Choroid plexus epithelial cell (primary cell): ENCODE data around the gene TEC.

Experiments
- DNase-seq: peaks from one replicate; pipeline ENCODE4 v3.0.0-alpha.2; 2010; ENCODE audit warnings: low read depth
- H3K4me3 ChIP-seq: 2 replicates; pipeline ENCODE4 v1.5.1; 2011; ENCODE audit warnings: low read depth, mild to moderate bottlenecking, control low read depth, low read length, moderate library complexity
- TF ChIP-seq, protein P1 (sequence below): conservative IDR thresholded peaks from 2 replicates; pipeline ENCODE4 v1.5.1; 2011; ENCODE audit warnings: low read depth, mild to moderate bottlenecking, control low read depth, inconsistent platforms, low read length, moderate library complexity

The TEC gene

DNA sequence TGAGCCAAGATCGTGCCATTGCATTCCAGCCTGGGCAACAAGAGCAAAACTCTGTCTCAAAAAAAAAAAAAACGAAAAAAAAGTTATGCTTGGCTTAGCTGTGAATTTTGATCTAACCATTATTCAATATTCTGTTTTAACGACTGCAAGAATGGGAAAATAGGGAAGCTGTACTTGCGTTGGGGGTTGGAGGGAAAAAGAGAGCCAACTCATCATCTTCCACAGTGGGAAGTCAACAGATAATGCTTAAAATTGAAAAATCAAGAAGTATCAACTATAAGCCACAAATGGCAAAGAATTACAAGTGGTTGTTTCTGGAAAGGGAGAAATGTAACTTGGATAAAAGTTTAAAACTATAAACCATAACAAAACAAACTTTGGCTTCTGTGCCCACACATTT is 2.9 kb downstream of the TEC start:
- DNase-seq = no peak
- no peak overlapping the region for H3K4me3 ChIP-seq
- TF ChIP-seq, protein P1, sequence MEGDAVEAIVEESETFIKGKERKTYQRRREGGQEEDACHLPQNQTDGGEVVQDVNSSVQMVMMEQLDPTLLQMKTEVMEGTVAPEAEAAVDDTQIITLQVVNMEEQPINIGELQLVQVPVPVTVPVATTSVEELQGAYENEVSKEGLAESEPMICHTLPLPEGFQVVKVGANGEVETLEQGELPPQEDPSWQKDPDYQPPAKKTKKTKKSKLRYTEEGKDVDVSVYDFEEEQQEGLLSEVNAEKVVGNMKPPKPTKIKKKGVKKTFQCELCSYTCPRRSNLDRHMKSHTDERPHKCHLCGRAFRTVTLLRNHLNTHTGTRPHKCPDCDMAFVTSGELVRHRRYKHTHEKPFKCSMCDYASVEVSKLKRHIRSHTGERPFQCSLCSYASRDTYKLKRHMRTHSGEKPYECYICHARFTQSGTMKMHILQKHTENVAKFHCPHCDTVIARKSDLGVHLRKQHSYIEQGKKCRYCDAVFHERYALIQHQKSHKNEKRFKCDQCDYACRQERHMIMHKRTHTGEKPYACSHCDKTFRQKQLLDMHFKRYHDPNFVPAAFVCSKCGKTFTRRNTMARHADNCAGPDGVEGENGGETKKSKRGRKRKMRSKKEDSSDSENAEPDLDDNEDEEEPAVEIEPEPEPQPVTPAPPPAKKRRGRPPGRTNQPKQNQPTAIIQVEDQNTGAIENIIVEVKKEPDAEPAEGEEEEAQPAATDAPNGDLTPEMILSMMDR = no peak

DNA sequence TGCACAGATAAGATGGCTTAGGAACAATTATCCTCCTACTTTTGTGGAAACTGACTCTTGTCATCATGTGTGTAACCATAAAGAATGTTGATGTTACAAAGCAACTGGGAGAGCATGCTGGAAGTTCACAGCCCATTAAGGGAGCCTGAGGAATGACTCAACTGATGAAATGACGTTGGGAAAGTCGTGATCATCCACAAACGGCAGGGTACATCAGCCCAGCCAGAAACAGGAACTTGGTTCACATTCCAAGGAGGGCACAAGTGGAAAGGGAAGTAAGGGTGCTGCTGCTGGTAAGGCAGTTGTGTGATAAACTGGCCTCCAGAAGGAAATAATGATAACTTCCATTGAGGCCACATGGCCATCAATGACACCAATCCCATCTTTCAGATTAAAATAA is 6.7 kb downstream of the TEC start:
- TF ChIP-seq, protein P1 = no peak
- H3K4me3 ChIP-seq = no peak overlapping the region
- no peak for DNase-seq

DNA sequence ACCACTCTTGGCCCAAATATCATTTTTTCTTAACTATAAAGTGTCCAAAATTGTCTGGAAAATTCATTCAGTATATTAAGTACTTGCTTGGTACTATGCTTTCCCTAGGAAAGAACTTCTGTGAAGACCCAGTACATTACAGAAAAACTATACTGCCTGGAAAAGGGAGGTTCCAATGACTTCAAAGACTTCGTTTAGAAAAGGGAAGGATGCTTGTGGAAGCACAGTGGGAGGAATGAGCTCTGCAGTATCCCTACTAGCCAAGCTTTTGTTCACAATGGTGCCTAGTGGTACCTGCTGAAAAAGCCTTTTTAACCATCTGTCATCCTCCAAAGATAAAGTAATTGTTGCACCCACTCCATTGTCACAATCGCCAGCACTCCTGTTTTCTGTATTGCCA is 7.2 kb downstream of the TEC start:
- DNase-seq = no peak
- no peak overlapping the region for H3K4me3 ChIP-seq
- TF ChIP-seq, protein P1 = no peak

DNA sequence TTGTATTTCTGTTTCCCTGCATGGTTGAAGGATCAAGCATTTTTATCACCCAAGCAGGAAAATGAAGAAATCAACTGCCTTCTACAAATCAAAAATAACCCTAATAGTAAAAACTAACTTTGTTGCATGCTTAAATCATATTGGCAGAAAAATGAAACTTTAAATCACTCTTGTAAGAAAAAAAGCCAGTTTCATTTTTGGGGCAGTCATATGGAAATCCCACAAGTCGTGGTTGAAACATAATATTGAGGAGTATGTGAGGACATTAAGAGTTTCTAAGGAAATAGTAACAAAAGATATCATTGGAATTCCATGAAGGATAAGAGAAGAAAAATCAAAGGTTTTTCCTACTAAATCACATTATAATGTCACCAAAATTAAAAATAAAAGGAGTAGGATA is 8.4 kb downstream of the TEC start:
- TF ChIP-seq, protein P1 = no peak
- no peak overlapping the region for H3K4me3 ChIP-seq
- DNase-seq = peak; percentile 48

DNA sequence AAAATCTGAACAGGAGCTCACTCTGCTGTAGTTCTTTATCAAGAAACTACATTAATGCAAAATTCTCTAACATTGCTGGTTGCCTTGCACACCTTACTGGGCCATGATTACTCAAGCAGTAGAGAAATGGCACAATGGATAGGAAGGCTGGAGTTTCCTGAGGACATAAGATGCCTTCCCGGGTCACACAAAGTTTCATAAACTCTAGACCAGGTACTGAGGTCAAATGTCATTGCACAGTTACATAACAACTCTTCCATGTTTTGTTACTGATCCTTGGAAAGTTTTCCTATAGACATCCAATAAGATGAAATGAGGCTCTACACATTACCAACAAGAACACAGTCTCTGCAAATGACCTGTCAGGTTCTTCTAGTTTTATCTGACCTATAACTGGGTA is 9.9 kb downstream of the TEC start:
- DNase-seq = no peak
- H3K4me3 ChIP-seq = no peak overlapping the region
- TF ChIP-seq, protein P1 = no peak

DNA sequence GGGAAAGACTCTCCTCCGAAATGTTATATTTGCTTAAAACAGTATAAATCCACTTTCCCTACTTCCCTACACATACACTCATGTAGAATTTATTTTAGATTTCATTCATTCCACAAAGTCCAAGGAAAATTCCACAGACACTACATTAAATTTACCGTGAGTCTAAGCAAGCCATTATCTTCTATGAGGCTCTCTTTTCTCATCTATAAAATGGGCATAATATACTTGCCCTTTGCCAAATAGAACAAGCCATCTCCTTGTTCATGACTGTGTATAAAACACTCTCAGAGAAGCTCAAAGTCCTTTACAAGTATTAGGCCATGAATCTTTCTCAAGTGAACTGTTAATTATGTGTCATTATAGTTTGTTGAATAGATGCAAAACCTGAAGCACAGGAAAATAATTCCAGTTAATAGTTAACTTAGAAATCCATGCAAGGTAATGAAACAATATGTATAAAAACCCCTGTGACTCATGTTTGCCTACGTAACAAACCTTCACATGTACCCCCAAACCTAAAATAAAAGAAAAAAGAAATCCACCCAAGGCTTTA is 10.7 kb downstream of the TEC start:
- H3K4me3 ChIP-seq = no peak overlapping the region
- no peak for DNase-seq
- TF ChIP-seq, protein P1 = no peak

DNA sequence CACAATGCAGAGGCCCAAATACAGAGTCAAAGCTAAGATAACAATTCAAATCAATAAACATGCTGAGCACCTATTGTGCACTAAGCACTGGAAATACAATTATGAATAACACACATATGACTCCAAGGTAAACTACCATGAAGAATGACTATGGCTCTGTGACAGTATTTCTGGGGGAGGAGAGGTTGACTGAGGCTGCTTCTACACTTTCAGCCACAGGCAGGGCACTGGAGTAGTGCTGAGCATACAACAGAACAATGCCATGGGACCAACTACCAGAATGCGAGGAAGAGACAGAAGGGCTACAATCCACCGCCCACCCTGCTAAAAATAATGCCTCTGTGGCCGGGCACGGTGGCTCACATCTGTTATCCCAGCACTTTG is 13.7 kb downstream of the TEC start:
- no peak overlapping the region for H3K4me3 ChIP-seq
- TF ChIP-seq, protein P1 = no peak
- no peak for DNase-seq
